ENCODE data around the gene LBHD2. TPM values are rescaled to one million over a fixed set of nuclear protein-coding genes. Genes with fewer than 3 reads are reported as not detected.

The LBHD2 gene
- polyA plus RNA-seq, 1 of the 3 experiments (the other 2 are of a cell fraction): not detected

DNA sequence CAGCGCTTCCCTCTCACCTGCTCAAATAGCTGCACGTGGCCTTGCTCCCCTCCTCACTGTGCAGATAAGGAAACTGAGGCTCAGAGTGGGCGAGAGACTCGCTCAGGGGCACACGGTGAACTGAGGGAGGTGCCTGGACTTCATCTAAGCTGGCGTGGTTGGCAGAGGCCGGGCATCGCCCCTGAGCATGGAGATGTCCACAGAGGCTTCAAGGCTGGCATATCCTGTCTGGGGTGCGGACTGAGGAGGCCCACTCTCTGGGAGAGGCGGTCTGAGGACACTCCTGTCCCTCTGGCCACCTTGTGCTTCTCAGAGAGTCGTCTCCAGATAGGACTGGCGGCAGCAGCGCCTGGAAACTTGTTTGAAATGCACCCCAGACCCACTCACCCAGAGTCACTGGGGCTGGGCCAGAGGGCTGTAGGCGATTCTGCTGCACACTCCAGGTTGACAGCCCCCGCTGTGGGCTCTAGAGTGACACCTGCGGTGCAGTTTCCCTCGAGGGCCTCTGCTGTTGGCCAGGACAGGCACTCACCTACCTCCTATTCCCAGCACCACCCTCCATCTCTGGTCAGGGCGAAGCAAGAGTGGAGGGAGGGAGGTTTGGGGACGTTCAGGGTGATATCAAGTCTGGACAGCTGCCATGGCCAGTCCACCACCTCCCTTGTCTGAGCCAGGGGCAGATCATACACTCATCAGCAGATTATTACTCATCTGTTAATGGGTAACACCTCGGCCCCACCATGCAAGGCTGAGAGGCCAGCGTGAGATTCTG lies 11.2 kb upstream of the LBHD2 start:
- H3K27me3 ChIP-seq (ENCODE audit: insufficient read depth): no peaks in the 10 kb centered on the region

More for the DNA sequence above, 11.2 kb upstream of the LBHD2 start:
- no peak overlapping the region for H2AFZ ChIP-seq (ENCODE audit: low read depth)
- ChIA-PET CTCF (interaction anchor here (1.0 to 7.4 kb wide), 3 partner anchors 18 to 220 kb away, joined by 3 to 99 read pairs (median 6); no protein-coding TSS in a partner anchor), POLR2A (no interaction called here)
- no peak overlapping the region for H3K27ac ChIP-seq (ENCODE audit: low read depth in 2 of 2, low read length in 1 of 2)
- H4K20me1 ChIP-seq (ENCODE audit: insufficient read depth): no peaks in the 10 kb centered on the region
- no peaks in the 10 kb centered on the region for H3K9me3 ChIP-seq
- H3F3A ChIP-seq (replicated peaks; ENCODE audit: insufficient read depth): no peaks in the 10 kb centered on the region
- 59% methylated on average over 15 of the region's 21 CpGs for WGBS (ENCODE audit: low lambda C conversion rate)
- no peak for DNase-seq
- TF ChIP-seq FOXJ3 (CRISPR knock-in tag; IDR thresholded peaks at IDR 0.05) (no peak), GABPA (IDR thresholded peaks at IDR 0.05; ENCODE audit: low read depth) (no peak), GATA2 (CRISPR knock-in tag; IDR thresholded peaks at IDR 0.05) (no peak), TAF1 (IDR thresholded peaks at IDR 0.05; ENCODE audit: borderline replicate concordance, low read depth, low read length) (no peak), CHD2 (IDR thresholded peaks at IDR 0.05; ENCODE audit: low read length, partially characterized antibody) (no peak), SIN3A (IDR thresholded peaks at IDR 0.05; ENCODE audit: borderline replicate concordance, low read depth, low read length) (no peak), NFIC (IDR thresholded peaks at IDR 0.05; ENCODE audit: borderline replicate concordance) (no peak)
- TF ChIP-seq, protein P1, sequence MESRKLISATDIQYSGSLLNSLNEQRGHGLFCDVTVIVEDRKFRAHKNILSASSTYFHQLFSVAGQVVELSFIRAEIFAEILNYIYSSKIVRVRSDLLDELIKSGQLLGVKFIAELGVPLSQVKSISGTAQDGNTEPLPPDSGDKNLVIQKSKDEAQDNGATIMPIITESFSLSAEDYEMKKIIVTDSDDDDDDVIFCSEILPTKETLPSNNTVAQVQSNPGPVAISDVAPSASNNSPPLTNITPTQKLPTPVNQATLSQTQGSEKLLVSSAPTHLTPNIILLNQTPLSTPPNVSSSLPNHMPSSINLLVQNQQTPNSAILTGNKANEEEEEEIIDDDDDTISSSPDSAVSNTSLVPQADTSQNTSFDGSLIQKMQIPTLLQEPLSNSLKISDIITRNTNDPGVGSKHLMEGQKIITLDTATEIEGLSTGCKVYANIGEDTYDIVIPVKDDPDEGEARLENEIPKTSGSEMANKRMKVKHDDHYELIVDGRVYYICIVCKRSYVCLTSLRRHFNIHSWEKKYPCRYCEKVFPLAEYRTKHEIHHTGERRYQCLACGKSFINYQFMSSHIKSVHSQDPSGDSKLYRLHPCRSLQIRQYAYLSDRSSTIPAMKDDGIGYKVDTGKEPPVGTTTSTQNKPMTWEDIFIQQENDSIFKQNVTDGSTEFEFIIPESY (IDR thresholded peaks at IDR 0.05; ENCODE audit: borderline replicate concordance, low read depth): no peak
- TF ChIP-seq, protein P2, sequence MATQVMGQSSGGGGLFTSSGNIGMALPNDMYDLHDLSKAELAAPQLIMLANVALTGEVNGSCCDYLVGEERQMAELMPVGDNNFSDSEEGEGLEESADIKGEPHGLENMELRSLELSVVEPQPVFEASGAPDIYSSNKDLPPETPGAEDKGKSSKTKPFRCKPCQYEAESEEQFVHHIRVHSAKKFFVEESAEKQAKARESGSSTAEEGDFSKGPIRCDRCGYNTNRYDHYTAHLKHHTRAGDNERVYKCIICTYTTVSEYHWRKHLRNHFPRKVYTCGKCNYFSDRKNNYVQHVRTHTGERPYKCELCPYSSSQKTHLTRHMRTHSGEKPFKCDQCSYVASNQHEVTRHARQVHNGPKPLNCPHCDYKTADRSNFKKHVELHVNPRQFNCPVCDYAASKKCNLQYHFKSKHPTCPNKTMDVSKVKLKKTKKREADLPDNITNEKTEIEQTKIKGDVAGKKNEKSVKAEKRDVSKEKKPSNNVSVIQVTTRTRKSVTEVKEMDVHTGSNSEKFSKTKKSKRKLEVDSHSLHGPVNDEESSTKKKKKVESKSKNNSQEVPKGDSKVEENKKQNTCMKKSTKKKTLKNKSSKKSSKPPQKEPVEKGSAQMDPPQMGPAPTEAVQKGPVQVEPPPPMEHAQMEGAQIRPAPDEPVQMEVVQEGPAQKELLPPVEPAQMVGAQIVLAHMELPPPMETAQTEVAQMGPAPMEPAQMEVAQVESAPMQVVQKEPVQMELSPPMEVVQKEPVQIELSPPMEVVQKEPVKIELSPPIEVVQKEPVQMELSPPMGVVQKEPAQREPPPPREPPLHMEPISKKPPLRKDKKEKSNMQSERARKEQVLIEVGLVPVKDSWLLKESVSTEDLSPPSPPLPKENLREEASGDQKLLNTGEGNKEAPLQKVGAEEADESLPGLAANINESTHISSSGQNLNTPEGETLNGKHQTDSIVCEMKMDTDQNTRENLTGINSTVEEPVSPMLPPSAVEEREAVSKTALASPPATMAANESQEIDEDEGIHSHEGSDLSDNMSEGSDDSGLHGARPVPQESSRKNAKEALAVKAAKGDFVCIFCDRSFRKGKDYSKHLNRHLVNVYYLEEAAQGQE (IDR thresholded peaks at IDR 0.05; ENCODE audit: low read depth, low read length): no peak
- H3K4me3 ChIP-seq (ENCODE audit: low read depth in 2 of 2, low read length in 1 of 2): no peak overlapping the region
- H3K4me2 ChIP-seq: no peak overlapping the region
- no peaks in the 10 kb centered on the region for H3K9me2 ChIP-seq
- H3K9ac ChIP-seq: no peak overlapping the region
- H3K36me3 ChIP-seq (replicated peaks in 1 of 2; ENCODE audit: control insufficient read depth in 1 of 2, insufficient read depth in 2 of 2, low read length in 1 of 2): no peaks in the 10 kb centered on the region
- H3K79me2 ChIP-seq (ENCODE audit: insufficient read depth): no peaks in the 10 kb centered on the region
- peaks cover 0 to 8% of the 10 kb centered on the region in 2 experiments; a peak in 1 of 4 replicates for H3K4me1 ChIP-seq (ENCODE audit: control insufficient read depth in 1 of 2, insufficient read depth in 2 of 2, low read depth in 1 of 2, low read length in 1 of 2)
